ENCODE results near the gene GADD45G.

GADD45G gene, protein sequence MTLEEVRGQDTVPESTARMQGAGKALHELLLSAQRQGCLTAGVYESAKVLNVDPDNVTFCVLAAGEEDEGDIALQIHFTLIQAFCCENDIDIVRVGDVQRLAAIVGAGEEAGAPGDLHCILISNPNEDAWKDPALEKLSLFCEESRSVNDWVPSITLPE

DNA sequence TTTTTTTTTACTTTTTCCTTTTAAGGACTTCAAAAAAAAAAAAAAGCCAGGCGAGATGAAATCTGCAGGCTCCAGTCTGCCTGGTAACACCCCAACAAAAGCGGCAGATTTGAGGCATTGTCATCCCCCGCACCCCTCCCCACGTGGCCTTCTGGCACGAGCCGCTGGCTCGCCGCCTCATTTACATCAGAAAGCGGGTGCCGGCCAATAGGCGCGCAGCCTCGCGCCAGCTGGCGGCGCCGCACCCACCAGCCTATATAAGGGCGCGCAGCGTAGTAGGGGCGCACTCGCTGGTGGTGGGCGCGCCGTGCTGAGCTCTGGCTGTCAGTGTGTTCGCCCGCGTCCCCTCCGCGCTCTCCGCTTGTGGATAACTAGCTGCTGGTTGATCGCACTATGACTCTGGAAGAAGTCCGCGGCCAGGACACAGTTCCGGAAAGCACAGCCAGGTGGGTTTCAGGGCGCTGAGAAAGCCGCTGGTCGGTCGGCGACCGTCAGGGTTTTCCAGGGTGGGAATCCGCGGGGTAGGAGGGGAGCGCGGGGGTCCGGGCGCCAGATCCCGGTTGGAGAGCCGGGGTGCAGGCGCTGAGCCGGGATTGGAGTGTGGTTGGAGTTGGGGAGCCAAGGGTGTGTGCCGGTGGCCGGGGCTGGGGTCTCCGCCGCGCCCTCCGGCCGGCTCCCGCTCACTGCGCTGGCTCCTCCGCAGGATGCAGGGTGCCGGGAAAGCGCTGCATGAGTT, at the start of gene GADD45G:
GADD45G (plus strand) TSS at position 284 of the 736 bp plus-strand sequence; CDS start at position 394, 110 bp downstream.
- no peak for DNase-seq

DNA sequence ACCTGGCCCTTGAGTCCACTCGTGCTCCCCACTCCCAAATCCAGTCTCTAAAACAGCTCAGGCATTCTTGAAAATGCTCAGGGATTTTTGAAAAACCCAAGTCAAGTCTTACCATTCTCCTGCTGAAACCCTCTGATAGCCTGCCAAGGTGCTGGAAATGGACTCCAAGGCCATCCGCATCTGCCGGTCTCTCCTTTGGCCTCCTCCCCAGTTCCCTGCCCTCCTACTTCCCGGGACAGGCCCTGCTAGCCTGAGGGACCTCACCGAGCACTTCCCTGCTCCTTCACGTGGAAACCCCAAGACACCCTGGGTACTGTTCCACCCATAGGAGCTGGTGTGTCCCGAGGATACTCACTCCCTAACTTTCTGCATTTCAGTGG, 49.8 kb upstream of the GADD45G start:
- DNase-seq = no peak

DNA sequence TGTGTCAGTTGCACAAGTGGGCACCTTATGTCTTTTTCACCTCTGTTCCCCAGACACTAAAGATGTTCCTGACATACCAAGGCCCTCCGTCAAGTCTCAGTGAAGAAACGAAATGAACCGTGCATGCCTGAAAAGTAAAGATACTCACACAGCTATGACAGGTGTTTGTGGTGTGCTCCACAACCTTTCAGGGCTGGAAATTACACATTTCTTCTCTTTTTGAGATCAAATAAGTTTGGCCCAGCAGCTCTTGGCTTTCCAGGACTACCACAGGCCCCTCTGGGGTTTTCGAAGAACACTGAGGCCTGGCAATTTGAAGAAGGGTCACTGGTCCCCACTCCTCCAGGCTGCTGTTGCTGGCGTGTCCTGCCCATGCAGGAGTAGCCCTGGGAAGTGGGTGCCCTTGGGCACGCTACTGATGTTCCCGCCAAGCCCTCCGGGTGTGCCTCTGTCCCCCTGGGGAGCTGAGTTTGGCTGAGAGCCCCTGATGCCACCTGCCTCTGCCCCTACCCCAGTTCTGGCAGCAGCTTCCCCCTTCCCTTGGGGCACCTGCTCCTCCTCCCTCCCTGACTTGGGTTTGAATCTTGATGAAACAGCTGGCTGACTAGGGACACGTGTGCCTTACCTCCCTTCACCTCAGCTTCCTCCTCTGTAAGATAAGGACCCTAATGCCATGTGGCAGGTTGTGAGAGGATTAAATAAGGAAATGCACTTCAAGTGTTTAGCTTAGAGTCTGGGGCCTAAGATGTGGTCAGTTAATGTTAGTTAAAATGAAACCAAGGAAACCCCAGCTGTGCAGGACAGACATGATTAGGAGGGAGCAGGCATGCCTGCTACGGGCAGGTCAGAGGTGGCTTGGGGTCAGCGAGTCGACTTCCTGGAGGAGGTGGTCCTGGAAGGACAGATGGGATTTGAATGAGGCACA, 49.1 kb upstream of the GADD45G start:
- no peak for DNase-seq

DNA sequence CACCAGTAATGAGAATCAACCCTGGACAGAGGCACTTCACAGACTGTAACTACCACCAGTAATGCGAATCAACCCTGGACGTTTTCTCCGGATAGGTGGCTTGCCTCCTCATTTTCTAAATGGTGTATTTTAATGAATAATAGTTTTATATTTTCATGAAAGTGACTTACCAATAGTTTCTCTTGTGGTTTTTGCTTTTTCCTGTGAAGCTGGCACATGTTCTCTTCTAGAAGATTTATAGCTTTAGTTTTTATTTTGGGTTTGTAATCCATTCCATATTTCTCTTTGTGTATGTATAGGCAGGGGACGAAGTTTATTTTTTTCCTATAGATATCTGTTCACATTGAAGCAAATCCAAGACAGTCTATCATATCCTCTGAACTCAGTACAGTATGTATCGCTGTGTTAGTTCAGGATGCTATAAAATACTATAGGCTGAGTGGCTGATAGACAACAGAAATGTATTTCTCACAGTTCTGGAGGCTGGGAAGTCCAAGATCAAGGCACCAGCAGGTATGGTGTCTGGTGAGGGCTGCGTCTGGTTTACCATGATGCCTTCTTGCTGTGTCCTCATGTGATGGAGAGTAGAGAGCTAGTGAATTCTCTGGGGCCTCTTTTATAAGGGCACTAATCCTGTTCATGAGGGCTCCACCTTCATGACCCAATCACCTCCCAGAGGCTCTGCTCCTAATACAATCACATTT, 46.5 kb upstream of the GADD45G start:
- no peak for DNase-seq

DNA sequence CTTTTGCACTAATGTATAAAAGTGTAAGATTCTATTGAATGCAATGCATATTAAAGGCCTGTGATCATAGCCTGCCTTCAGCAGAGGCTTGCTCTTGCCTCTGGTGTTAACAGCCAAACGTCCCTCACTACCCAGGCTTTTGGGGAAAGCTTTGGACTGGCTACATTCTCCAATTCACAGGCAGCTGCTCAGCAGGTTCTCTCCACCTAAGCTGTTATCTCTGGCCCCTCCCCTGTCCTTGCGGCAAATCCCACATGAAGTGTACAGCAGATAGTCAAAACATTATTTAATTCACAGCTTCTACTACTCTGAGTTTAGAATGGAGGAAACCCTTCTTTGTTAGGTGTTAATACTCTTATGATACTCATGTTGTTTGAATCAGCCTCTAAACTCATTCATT, 45.9 kb upstream of the GADD45G start:
- DNase-seq = no peak

DNA sequence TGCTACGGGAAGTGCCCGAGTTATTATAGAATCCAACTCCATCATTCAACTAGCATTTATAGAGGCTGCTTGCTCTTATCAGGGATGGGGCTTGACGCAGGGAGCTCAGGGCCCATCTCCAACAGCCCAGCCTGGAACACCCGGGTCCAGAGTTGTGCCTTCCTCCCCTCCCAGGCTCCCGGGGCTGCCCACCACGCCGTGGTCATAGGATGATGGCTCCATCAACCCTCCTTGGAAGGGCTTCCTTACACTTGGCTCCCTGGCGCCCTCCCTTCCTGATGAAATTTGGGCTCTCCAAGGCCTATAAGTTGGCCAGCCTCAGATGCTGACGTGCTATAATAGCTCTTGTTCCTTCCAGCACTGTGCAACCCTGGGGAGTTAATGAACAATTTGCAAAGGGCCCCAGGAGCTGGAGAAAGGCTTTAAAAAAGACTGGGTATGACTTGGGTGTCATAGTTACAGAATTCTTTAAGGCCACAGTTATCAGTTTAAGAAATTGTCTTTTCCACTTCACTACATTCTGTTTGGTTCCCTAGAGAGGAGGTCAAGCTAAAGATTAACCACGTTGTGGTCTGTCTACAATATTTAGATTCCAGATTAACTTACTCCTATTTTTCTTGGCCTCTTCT, 42.5 kb upstream of the GADD45G start:
- no peak for DNase-seq

DNA sequence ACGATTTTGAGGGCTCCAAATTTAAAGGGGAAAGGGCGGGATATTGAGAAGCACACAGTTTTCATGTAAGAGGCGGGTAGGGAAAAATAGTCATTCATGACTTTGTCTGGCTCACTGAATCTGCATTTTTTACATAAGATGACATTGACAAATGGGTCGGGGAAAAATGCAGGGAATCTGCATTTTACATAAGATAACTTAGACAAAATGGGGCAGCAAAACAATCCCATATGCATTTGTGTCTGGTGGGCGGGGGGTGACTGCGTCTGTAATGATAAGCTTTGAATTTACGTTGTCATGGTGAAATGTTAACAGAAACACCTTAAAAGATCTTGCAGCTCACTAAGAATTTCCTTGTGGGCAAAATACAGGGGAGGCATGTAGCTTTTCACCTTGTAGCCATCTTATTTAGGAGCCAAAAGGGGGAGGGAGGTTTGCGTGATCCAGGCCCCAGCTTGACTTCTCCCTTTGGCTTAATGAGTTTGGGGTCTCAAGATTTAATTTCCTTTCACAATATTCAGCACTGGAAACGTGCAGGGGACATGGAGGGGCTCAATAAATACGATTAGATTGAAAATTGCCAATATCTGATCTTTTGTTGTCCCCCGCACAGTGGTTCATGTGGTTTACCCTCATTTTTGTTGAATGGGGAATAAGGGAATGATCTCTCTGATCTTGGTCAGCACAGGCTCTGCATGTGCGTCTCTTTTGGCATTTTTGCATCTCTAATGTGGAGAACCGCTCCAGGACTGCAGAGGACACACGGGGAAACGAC, 41.1 kb upstream of the GADD45G start:
- no peak for DNase-seq

DNA sequence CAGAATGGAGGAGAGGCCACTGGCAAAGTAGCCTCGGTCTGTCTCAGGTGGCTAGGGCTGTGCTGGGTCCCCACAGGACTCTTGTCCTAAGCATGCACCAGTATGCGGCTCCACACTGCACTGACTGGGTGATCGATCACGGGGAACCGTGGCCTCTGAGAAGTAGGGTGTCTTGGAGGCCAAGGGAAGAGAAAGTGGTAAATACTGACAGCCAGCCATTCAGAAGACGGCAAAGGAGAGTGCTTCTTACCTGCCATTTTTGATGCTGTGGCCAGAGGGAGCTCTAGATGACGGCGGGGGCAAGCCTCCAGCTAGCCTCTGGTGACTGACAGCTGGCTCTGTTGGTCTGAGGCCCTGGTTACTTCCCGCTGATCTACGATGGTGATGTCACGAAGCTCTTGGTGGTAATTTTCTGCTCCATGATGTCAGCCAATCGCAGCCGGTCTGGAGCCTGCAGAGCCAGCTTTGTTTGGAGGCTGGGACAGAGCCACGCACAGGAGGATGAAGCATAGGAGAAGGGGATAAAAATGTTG, 40.4 kb upstream of the GADD45G start:
- DNase-seq = no peak

DNA sequence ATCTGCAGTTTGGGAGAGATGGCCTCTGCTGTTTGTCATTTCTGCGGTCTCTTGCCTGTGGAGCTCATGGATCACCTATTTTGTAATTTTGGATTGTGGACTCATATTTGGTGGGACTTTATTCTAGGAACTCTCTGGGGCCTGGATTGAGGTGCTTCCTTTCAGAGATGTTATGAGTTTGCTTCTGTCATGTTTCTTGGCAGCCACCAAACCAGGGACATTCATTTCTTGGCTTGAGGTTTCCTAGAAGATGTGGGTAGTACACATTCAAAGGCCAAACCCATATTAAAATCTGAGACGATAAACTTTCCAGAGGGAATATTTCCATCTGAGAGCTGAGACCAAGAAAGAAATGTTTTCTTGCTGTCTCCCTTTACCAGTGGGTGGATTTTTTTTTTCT, 37.2 kb upstream of the GADD45G start:
- DNase-seq = no peak

DNA sequence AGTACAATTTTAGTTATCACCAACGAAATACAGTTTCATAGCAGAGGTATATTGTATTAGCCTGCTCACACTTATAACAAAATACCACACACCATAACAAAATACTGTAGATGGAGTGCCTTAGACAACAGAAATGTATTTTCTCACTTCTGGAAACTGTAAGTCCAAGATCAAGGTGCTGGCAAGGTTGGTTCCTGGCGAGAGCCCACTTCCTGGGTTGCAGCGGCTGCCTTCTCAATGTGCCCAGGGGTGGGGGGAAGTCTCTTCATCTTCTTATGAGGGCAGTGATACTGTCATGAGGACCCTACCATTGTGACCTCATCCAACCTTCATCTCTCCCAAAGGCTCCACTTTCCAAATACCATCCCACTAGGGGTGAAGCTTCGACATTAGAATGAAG, 30.5 kb upstream of the GADD45G start:
- DNase-seq = no peak

DNA sequence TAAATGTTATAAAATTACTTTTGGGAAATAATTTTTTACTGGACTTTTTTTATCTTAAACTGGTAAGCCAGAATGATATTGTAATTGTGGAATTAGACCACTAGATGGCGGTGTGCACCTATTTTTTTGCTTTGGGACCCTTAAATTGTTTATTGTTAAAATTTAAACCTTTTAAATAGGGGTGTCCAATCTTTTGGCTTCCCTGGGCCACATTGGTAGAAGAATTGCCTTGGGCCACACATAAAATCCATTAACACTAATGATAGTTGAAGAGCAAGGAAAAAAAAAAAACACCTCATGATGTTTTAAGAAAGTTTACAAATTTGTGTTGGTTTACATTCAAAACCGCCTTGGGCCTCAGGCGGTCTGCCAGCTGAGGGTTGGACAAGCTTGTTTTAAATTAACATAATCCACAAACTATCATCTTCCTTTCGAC, 28.4 kb upstream of the GADD45G start:
- no peak for DNase-seq

DNA sequence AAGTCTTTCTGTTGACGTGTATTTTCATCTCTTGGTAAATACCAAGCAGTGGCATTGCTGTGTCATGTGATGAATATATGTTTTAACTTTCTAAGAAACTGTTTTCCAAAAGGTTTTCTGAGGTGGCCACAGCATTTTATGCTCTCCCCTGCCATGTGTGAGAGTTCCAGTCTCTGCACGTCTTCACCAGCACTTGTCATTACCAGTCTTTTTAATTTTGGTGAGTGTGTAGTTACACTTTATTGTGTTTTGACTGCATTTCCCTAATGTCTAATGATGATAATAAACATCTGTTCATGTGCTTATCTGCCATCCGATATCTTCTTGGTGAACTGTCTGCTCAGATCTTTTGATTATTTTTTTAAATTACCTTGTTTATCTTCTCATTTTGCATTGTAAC, 27.4 kb upstream of the GADD45G start:
- no peak for DNase-seq

DNA sequence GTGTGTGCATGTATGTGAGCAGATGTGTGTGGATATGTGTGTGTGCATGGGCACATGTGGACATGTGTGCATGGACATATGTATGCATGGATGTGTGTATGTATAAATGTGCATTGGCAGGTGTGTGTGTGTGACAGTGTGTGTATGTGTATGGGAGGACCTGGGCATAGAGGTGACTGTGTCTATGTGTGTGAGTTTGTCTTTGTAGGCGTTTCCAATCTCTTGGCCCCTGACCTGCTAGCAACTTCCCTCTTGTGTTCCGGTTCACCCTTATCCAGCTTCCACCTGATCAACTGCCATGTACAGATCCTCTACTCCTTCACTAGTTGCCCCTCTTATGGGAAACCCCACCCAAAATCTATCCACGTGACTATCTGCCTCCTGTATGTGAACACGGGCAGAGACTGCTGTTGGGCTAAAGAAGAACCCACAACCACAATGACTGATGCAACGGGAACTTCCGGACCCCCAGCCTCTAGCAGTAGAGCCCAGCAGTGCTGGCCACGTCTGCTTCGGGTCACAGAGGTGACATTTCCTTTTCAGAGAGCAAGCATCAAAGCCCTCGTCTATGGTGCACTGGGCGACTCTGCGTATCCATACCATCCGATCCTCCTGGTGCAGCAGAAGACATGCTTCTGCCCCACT, 24.9 kb upstream of the GADD45G start:
- DNase-seq = no peak

DNA sequence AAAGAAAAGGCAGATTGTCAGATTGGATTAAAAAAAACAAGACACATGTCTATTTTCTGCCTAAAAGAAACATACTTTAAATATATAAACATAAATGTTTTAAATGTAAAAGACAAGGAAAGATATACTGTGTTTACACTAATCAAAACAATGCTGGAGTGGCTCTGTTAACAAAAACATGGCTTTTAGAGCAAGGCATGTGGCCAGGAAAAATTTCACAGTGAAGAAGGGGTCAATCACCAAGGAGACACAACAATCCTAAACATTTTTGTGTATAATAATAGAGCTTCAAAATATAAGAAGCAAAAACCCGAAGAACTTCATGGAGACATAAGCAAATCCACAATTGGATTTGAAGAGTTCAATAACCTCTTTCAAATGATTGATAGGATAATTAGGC, 18.5 kb upstream of the GADD45G start:
- DNase-seq = no peak

DNA sequence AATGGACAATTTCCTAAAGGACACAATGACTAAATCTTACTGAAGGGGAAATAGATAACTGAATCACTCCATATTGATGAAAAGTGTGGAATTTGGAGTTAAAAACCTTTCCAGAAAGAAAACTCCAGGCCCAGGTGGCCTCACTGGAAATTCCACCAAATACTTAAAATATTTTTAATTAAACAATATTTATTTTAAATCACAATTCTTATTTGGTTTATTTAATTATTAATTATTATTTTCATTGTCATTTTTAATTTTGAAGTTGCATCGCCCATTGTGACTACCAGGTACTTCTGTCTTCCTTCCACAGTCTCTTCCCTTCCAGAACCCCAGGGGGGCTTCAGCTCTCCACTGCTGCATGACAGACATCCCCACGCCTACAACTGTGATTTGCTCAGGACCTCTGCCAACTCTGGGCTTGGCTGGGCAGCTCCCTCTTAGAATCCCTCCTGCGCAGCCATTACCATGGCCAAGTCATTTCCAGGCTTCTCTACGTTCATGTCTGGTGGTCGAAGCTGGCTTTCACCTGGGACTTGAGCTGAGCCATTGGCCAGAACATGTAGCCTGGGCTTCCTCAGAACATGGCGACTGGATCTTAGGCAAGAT, 16.4 kb upstream of the GADD45G start:
- no peak for DNase-seq

DNA sequence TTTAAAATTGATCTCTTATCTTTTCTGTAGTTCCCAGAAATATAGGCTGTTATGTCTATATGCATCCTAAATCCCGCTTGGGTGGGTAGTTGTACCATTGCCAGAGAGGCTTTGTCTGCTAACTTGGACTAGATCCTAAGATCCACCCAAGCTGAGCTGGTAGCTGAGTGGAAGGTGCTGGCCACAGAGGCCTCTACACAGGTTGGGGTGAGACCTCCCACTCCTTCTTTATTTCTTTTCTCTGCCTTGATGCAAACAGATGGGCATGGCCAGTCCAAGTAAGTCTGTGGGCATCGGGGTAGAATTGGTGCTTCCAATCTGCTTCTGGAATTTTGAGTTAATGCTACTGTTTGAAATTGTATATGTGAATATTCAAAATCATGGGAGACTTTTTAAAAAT, 14.4 kb upstream of the GADD45G start:
- no peak for DNase-seq

DNA sequence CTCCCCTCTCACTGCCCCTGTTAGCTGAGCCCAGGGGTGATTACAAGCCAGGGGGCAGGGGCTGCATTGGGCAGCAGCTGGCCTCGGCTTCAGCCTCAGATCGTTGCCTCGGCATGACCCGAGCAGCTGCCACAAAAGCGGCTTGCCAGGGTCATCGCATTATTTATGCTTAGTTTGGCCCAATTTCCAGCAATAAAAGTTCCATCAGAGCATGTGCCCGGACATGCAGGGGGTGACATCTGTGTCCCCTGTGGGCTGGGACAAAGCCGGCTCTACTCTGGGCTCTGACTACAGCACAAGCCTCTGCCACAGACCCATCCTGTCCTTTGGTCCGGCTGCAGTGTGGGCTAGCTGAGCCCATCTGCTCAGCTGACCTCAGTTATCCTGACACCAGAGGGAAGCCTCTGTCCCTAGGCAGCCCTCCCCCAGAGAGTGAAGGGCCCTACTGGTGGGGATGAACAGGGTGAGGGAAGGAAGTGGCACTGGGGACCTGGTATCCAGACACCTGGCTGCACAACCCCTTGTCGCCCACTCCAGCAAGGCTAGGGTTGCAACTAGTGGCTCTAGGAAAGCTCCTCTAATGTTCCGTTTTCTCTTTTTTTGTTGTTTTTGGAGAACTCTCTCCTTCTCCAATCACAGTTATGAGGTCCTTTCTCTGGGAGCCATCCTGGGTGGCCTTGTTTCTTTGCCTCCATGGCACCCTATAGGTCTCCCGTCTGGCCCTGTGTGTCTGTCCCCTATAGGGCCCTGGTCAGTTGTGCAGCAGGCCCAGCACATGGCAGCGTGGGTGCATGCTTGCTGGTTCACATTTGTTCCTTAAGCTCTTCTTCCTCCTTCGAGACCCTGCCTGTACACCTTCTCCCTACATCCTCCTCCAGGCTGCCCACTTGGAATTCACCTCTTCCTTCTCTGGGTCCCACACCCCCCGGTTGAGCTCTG, 13.3 kb upstream of the GADD45G start:
- DNase-seq = no peak

DNA sequence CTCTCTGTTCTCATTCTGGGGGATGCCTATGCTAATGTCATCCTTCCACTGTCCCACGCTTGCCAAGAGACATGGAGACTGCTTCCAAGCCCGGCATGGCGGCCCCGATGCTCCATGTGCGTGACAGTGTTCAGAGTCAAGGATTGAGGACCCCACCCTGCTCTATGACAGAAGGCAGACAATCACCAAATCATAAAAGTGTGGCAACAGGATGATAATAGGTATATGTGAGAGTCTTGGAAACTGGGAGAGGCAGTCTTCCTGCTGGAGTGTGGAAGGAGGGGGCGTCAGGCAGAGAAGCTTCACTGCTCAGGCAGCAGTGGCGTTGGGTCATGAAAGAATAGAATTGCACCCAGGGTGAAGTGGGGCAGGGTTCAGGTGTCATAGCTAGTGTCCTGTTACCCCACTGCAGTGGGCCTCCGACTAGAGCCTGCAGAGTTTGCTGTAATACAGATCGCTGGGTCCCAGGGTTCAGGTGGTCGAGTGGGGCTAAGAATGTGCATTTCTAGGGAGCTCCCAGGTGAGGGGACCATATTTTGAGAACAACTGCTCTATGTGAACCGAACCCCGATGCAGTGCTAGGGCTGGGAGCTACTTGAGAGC, 12.5 kb upstream of the GADD45G start:
- no peak for DNase-seq
